Neuronal stem cell (in vitro differentiated cells): ENCODE data around the gene SRRD.

Experiments used
- DNase-seq: peaks from one replicate; pipeline ENCODE4 v3.0.0-alpha.2; 2013; ENCODE audit warnings: low spot score
- H2AFZ ChIP-seq: one replicate; pipeline ENCODE4 v1.6.1; 2013; ENCODE audit warnings: mild to moderate bottlenecking, low read length, inconsistent platforms
- H2AK5ac ChIP-seq: 2 replicates; pipeline ENCODE4 v1.6.1; 2013; ENCODE audit warnings: low read depth, mild to moderate bottlenecking, inconsistent platforms, low read length, moderate library complexity, mixed read lengths
- H2BK120ac ChIP-seq: 2 replicates; pipeline ENCODE4 v1.6.1; 2013; ENCODE audit warnings: low read depth, mild to moderate bottlenecking, inconsistent platforms, low read length, moderate library complexity, mixed read lengths
- H2BK12ac ChIP-seq: one replicate; pipeline ENCODE4 v1.6.1; 2013; ENCODE audit warnings: low read length, inconsistent platforms
- H2BK15ac ChIP-seq: 2 replicates; pipeline ENCODE4 v1.6.1; 2013; ENCODE audit warnings: mild to moderate bottlenecking, low read length, inconsistent platforms, mixed read lengths
- H2BK5ac ChIP-seq: one replicate; pipeline ENCODE4 v1.6.1; 2013; ENCODE audit warnings: inconsistent platforms, mild to moderate bottlenecking, low read length, moderate library complexity
- H3K14ac ChIP-seq: one replicate; pipeline ENCODE4 v1.6.1; 2013; ENCODE audit warnings: low read length, inconsistent platforms
- H3K18ac ChIP-seq: 2 replicates; pipeline ENCODE4 v1.6.1; 2013; ENCODE audit warnings: low read length, inconsistent platforms
- H3K23ac ChIP-seq: 2 replicates; pipeline ENCODE4 v1.6.1; 2013; ENCODE audit warnings: low read depth, mild to moderate bottlenecking, mixed read lengths, low read length, inconsistent platforms; ENCODE audit not compliant: poor library complexity
- H3K27ac ChIP-seq: replicated peaks from 3 replicates; pipeline ENCODE4 v1.5.1; 2013; ENCODE audit warnings: low read length, inconsistent platforms
- H3K27me3 ChIP-seq, 3 experiments: 2 replicates each; pipeline ENCODE4 v1.6.1; 2013; ENCODE audit warnings: low read length in 3 of 3, mild to moderate bottlenecking in 2 of 3, inconsistent platforms in 1 of 3, low read depth in 1 of 3, mixed read lengths in 1 of 3, moderate library complexity in 1 of 3; ENCODE audit not compliant: control insufficient read depth in 3 of 3, insufficient read depth in 3 of 3
- H3K36me3 ChIP-seq, 2 donors: replicated peaks in 1 of 2; 2 replicates each; pipeline ENCODE4 v1.6.1; 2013; ENCODE audit warnings: low read length in 2 of 2; ENCODE audit not compliant: control insufficient read depth in 2 of 2, insufficient read depth in 2 of 2
- H3K4ac ChIP-seq: 2 replicates; pipeline ENCODE4 v1.6.1; 2013; ENCODE audit warnings: inconsistent platforms, mild to moderate bottlenecking, low read length, moderate library complexity
- H3K4me1 ChIP-seq, 2 donors: 1 replicate in 1 of 2; 2 replicates in 1 of 2; pipeline ENCODE4 v1.6.1; 2013; ENCODE audit warnings: low read length in 2 of 2, low read depth in 1 of 2; ENCODE audit not compliant: control insufficient read depth in 2 of 2, insufficient read depth in 1 of 2
- H3K4me2 ChIP-seq: one replicate; pipeline ENCODE4 v1.6.1; 2013; ENCODE audit warnings: mild to moderate bottlenecking, low read length, inconsistent platforms; ENCODE audit not compliant: insufficient read depth, poor library complexity, severe bottlenecking
- H3K4me3 ChIP-seq, 2 donors: 2 replicates each; pipeline ENCODE4 v1.5.1; 2013; ENCODE audit warnings: low read length in 2 of 2, mild to moderate bottlenecking in 2 of 2, inconsistent platforms in 1 of 2, moderate library complexity in 1 of 2
- H3K79me1 ChIP-seq: one replicate; pipeline ENCODE4 v1.6.1; 2013; ENCODE audit warnings: low read depth, mild to moderate bottlenecking, inconsistent platforms, low read length, moderate library complexity
- H3K9ac ChIP-seq: one replicate; pipeline ENCODE4 v1.6.1; 2013; ENCODE audit warnings: mild to moderate bottlenecking, low read depth, low read length, inconsistent platforms; ENCODE audit not compliant: poor library complexity
- H3K9me3 ChIP-seq, 2 donors: replicated peaks in 1 of 2; 2 replicates each; pipeline versions ENCODE3 to v1.6.1; 2013; ENCODE audit warnings: low read length in 2 of 2, mild to moderate bottlenecking in 2 of 2, inconsistent platforms in 1 of 2, low read depth in 1 of 2, mixed read lengths in 1 of 2, moderate library complexity in 1 of 2; ENCODE audit not compliant: control insufficient read depth in 2 of 2, insufficient read depth in 1 of 2
- H4K8ac ChIP-seq: one replicate; pipeline ENCODE4 v1.6.1; 2013; ENCODE audit warnings: low read depth, mild to moderate bottlenecking, inconsistent platforms, low read length, moderate library complexity
- H4K91ac ChIP-seq: one replicate; pipeline ENCODE4 v1.6.1; 2013; ENCODE audit warnings: low read length, low read depth, mild to moderate bottlenecking, inconsistent platforms; ENCODE audit not compliant: poor library complexity
- WGBS, 2 donors: extraction: QIAGEN DNeasy Blood & Tissue Kit; methylation state at CpG; one replicate each; pipeline ENCODE4 v1.1.7; 2013; ENCODE audit warnings: missing lambda C conversion rate in 2 of 2, mixed read lengths in 1 of 2; ENCODE audit not compliant: insufficient read length in 2 of 2, insufficient replicate concordance in 1 of 2; ENCODE audit errors: extremely low coverage in 2 of 2; 5-methylcytosine and 5-hydroxymethylcytosine counted together

Gene SRRD

DNA sequence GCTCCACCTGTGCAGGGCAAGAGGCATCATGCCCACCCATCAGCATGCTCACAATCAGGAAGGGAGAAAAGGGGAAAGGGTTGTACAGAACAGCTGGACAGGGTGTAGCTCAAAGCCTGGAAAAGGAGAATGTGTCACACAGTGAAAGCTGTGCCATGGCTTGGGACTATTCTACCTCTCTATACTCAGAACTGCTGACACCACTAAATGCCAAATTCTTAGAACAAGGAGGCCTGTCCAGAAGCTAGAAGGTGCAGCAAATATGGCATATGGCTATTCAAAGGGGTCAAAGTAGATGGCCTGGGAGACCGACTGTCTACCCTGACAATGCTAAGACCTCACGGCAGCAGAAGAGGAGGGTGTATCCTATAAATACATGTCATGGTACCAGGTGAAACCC, 12.9 kb upstream of the SRRD start:
- no peak overlapping the region for H3K9ac ChIP-seq
- no peak overlapping the region for H2BK5ac ChIP-seq
- H2AFZ ChIP-seq = no peak overlapping the region
- no peak overlapping the region for H2BK120ac ChIP-seq
- no peak overlapping the region for H2BK15ac ChIP-seq
- H3K4ac ChIP-seq = no peak overlapping the region
- no peak overlapping the region for H3K23ac ChIP-seq
- H3K14ac ChIP-seq = no peak overlapping the region
- H3K79me1 ChIP-seq = no peaks in the 10 kb centered on the region
- no peak overlapping the region for H3K4me3 ChIP-seq
- H2BK12ac ChIP-seq = no peak overlapping the region
- H4K91ac ChIP-seq = no peak overlapping the region
- H4K8ac ChIP-seq = no peak overlapping the region
- WGBS, 2 donors = no CpG with 5 or more reads among the region's 2 CpGs
- no peaks in the 10 kb centered on the region for H3K4me1 ChIP-seq
- H3K4me2 ChIP-seq = no peak overlapping the region
- no peak for DNase-seq
- no peaks in the 10 kb centered on the region for H3K27me3 ChIP-seq
- H3K36me3 ChIP-seq = peaks cover 41 to 99% of the 10 kb centered on the region in 2 donors
- no peak overlapping the region for H3K18ac ChIP-seq
- no peaks in the 10 kb centered on the region for H3K9me3 ChIP-seq
- H2AK5ac ChIP-seq = no peak overlapping the region
- no peak overlapping the region for H3K27ac ChIP-seq

DNA sequence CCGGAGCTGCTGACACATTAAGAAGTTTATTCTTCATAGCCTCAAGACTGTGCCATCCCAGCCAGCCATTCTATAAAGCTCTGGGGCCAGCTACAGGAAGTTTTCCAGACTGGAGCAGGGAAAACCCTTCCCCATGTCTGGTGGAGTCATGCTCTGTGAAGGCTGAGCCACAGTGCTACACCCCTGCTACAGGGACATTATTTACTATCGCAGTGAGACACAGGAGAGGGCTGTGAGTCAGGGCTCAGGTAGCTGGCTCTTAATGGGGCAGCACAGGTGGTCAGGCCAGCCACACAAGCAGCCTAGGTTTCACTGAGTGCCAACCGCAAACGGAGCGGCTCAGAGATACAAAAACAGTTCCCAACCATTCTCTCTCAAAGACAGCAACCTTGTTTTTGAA, 12.2 kb upstream of the SRRD start:
- WGBS, 2 donors = no CpG with 5 or more reads among the region's 5 CpGs
- Histone ChIP-seq H2BK15ac (no peak overlapping the region), H3K36me3 (peaks cover 37 to 99% of the 10 kb centered on the region in 2 donors), H3K4ac (no peak overlapping the region), H2AFZ (no peak overlapping the region), H3K9me3 (no peaks in the 10 kb centered on the region), H2BK5ac (no peak overlapping the region), H3K14ac (no peak overlapping the region), H3K79me1 (no peaks in the 10 kb centered on the region), H4K8ac (no peak overlapping the region), H2AK5ac (no peak overlapping the region), H3K27ac (no peak overlapping the region), H3K18ac (no peak overlapping the region), H3K9ac (no peak overlapping the region), H4K91ac (no peak overlapping the region), H3K23ac (no peak overlapping the region), H3K4me3 (no peak overlapping the region), H3K4me2 (no peak overlapping the region), H2BK120ac (no peak overlapping the region), H2BK12ac (no peak overlapping the region), H3K4me1 (no peaks in the 10 kb centered on the region), H3K27me3 (no peaks in the 10 kb centered on the region)
- DNase-seq = no peak

DNA sequence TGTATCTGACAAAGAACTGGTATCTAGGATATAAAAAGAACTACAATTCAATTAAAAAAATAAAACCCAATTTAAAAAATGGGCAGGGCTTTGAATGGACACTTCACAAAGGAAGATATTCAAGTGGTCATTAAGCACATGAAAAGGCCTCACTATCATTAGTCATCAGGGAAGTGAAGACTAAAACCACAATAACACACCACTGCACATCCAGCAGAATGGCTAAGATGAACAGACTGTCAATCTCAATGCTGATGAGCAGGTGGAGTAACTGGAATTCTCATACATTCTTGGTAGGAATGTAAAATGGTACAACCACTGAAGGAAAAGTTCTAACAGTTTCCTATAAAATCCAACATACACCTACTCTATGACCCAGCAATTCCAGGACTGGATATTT, 9.0 kb upstream of the SRRD start:
- Histone ChIP-seq H2BK15ac (no peak overlapping the region), H3K4me3 (no peak overlapping the region), H3K4me1 (peaks cover 1% of the 10 kb centered on the region in 2 donors), H3K4me2 (no peak overlapping the region), H4K8ac (no peak overlapping the region), H3K36me3 (peaks cover 34 to 93% of the 10 kb centered on the region in 2 donors), H4K91ac (no peak overlapping the region), H2BK5ac (no peak overlapping the region), H2AK5ac (no peak overlapping the region), H3K4ac (no peak overlapping the region), H3K27me3 (no peaks in the 10 kb centered on the region), H3K27ac (no peak overlapping the region), H3K14ac (no peak overlapping the region), H2BK12ac (no peak overlapping the region), H2AFZ (no peak overlapping the region), H3K9ac (no peak overlapping the region), H3K79me1 (no peaks in the 10 kb centered on the region), H3K9me3 (no peaks in the 10 kb centered on the region), H3K18ac (no peak overlapping the region), H2BK120ac (no peak overlapping the region), H3K23ac (no peak overlapping the region)
- no peak for DNase-seq

GRCh38 chr22:26476705-26477340, 6.9 kb upstream of the SRRD start:
- H3K4me3 ChIP-seq = no peak overlapping the region
- H3K79me1 ChIP-seq = peaks cover 3% of the 10 kb centered on the region
- H3K36me3 ChIP-seq = peaks cover 22 to 92% of the 10 kb centered on the region in 2 donors
- no peak for DNase-seq
- no peak overlapping the region for H3K4me2 ChIP-seq
- no peak overlapping the region for H2AK5ac ChIP-seq
- H2BK15ac ChIP-seq = no peak overlapping the region
- H2AFZ ChIP-seq = no peak overlapping the region
- H3K27ac ChIP-seq = no peak overlapping the region
- no peak overlapping the region for H2BK12ac ChIP-seq
- no peak overlapping the region for H3K14ac ChIP-seq
- H4K91ac ChIP-seq = no peak overlapping the region
- H4K8ac ChIP-seq = no peak overlapping the region
- no peak overlapping the region for H3K9ac ChIP-seq
- no peak overlapping the region for H3K23ac ChIP-seq
- no peak overlapping the region for H2BK120ac ChIP-seq
- no peak overlapping the region for H2BK5ac ChIP-seq
- peaks cover 3% of the 10 kb centered on the region in 2 donors for H3K4me1 ChIP-seq
- H3K27me3 ChIP-seq = no peaks in the 10 kb centered on the region
- no peaks in the 10 kb centered on the region for H3K9me3 ChIP-seq
- no peak overlapping the region for H3K18ac ChIP-seq
- no peak overlapping the region for H3K4ac ChIP-seq
- WGBS, 2 donors = no CpG with 5 or more reads among the region's 4 CpGs
